Measurements from ENCODE around the gene BNIP5.

DNA sequence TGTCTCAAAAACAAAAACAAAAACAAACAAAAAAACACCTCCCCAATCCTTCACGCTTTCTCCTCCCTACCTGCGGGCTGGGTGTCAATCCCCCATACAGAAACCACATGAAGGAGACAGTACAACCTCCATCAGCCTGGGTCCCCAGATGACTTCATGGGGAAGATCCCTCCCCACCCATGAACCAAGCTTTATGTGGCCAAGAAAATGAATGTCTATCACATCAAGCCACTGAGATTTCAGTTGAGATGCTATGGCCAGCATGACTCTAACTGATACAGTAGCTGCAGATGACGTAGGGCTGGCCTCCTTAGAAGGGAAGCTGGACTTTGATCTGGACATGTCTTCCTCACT lies 21.2 kb upstream of the BNIP5 start:
- TF ChIP-seq HNF4A (conservative IDR thresholded peaks at IDR 0.05) (no peak), TAF1 (conservative IDR thresholded peaks at IDR 0.05) (no peak), JUND (IDR thresholded peaks at IDR 0.05) (no peak)
- TF ChIP-seq, protein P1, sequence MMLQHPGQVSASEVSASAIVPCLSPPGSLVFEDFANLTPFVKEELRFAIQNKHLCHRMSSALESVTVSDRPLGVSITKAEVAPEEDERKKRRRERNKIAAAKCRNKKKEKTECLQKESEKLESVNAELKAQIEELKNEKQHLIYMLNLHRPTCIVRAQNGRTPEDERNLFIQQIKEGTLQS (IDR thresholded peaks at IDR 0.05) = no peak
- TF ChIP-seq, protein P2, sequence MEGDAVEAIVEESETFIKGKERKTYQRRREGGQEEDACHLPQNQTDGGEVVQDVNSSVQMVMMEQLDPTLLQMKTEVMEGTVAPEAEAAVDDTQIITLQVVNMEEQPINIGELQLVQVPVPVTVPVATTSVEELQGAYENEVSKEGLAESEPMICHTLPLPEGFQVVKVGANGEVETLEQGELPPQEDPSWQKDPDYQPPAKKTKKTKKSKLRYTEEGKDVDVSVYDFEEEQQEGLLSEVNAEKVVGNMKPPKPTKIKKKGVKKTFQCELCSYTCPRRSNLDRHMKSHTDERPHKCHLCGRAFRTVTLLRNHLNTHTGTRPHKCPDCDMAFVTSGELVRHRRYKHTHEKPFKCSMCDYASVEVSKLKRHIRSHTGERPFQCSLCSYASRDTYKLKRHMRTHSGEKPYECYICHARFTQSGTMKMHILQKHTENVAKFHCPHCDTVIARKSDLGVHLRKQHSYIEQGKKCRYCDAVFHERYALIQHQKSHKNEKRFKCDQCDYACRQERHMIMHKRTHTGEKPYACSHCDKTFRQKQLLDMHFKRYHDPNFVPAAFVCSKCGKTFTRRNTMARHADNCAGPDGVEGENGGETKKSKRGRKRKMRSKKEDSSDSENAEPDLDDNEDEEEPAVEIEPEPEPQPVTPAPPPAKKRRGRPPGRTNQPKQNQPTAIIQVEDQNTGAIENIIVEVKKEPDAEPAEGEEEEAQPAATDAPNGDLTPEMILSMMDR (IDR thresholded peaks at IDR 0.05; ENCODE audit: low read depth, low read length, missing input control) = no peak

Measured in liver (tissue), 3 donors.